ENCODE data around the gene IFITM5. TPM values are rescaled to one million over a fixed set of nuclear protein-coding genes. Genes with fewer than 3 reads are reported as not detected.
"Not testable (repeated sequence)": the region's sequence is repeated elsewhere in the genome, so short reads cannot be mapped to it uniquely, and the experiment has no call there.

The IFITM5 gene
- total and polyA plus RNA-seq, 4 donors = 0.29 TPM; not detected in 3

DNA sequence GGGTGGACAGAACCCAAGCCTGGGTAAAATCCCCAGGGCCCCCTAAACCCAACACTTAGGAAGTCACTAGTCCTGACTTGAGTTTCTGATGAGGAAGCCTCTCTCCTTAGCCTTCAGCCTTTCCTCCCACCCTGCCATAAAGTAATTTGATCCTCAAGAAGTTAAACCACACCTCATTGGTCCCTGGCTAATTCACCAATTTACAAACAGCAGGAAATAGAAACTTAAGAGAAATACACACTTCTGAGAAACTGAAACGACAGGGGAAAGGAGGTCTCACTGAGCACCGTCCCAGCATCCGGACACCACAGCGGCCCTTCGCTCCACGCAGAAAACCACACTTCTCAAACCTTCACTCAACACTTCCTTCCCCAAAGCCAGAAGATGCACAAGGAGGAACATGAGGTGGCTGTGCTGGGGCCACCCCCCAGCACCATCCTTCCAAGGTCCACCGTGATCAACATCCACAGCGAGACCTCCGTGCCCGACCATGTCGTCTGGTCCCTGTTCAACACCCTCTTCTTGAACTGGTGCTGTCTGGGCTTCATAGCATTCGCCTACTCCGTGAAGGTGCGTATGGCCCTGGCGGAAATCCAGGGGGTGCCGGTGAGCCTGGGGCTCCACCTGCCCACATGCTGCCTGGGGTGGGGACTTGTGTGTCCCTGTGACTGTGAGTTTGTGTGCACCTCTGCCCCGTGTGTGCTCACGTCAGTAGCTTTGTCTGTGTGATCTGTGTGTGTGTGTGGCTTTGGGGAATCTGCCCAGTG lies 14.6 kb upstream of the IFITM5 start, which contains the start of gene IFITM1:
Gene IFITM1, plus strand, starts transcription at position 254 of the 767 bp plus-strand sequence. Its CDS starts 131 bp downstream, at position 385.
- peak within 1 kb of the TSS; percentile 6 for H3K4me3 ChIP-seq (ENCODE audit: low read depth, low read length)
- H3K27me3 ChIP-seq (ENCODE audit: control insufficient read depth, insufficient read depth, low read length) = peaks cover 59% of the 10 kb centered on the region
- H3K36me3 ChIP-seq (ENCODE audit: control insufficient read depth, insufficient read depth, low read length) = no peaks in the 10 kb centered on the region
- H3K9me3 ChIP-seq (ENCODE audit: control insufficient read depth, insufficient read depth, low read length) = no peaks in the 10 kb centered on the region
- WGBS (ENCODE audit: insufficient coverage) = 29% methylated on average over 16 of the region's 18 CpGs
- H3K4me1 ChIP-seq (ENCODE audit: control insufficient read depth, insufficient read depth, low read length) = peaks cover 20% of the 10 kb centered on the region
- peak in 1 of 6 donors; percentile 54 for DNase-seq (ENCODE audit: low read depth in 4 of 6, low spot score in 6 of 6)
- H3K27ac ChIP-seq (ENCODE audit: low read depth, low read length) = peak within 1 kb of the TSS; percentile 49

- peak overlapping the region; percentile 49 for H3K27ac ChIP-seq (ENCODE audit: low read depth, low read length)
- WGBS (ENCODE audit: insufficient coverage) = 46% methylated on average over 7 of the region's 8 CpGs
- no peak for DNase-seq (ENCODE audit: low read depth in 4 of 6, low spot score in 6 of 6)
- H3K4me1 ChIP-seq (ENCODE audit: control insufficient read depth, insufficient read depth, low read length) = peaks cover 20% of the 10 kb centered on the region
- H3K4me3 ChIP-seq (ENCODE audit: low read depth, low read length) = no peak overlapping the region
- no peaks in the 10 kb centered on the region for H3K9me3 ChIP-seq (ENCODE audit: control insufficient read depth, insufficient read depth, low read length)
- H3K27me3 ChIP-seq (ENCODE audit: control insufficient read depth, insufficient read depth, low read length) = peaks cover 59% of the 10 kb centered on the region
- no peaks in the 10 kb centered on the region for H3K36me3 ChIP-seq (ENCODE audit: control insufficient read depth, insufficient read depth, low read length)
Measured at GRCh38 chr11:313304-313786, 14.0 kb upstream of the IFITM5 start.

- Histone ChIP-seq H3K27me3 (ENCODE audit: control insufficient read depth, insufficient read depth, low read length) (peaks cover 55% of the 10 kb centered on the region), H3K36me3 (ENCODE audit: control insufficient read depth, insufficient read depth, low read length) (no peaks in the 10 kb centered on the region), H3K4me3 (ENCODE audit: low read depth, low read length) (no peak overlapping the region), H3K4me1 (ENCODE audit: control insufficient read depth, insufficient read depth, low read length) (peaks cover 21% of the 10 kb centered on the region), H3K27ac (ENCODE audit: low read depth, low read length) (no peak overlapping the region), H3K9me3 (ENCODE audit: control insufficient read depth, insufficient read depth, low read length) (no peaks in the 10 kb centered on the region)
- WGBS (ENCODE audit: insufficient coverage) = 93% methylated on average over 2 of the region's 14 CpGs
- DNase-seq (ENCODE audit: low read depth in 4 of 6, low spot score in 6 of 6) = no peak
Measured at GRCh38 chr11:312092-312816, 12.9 kb upstream of the IFITM5 start.

DNA sequence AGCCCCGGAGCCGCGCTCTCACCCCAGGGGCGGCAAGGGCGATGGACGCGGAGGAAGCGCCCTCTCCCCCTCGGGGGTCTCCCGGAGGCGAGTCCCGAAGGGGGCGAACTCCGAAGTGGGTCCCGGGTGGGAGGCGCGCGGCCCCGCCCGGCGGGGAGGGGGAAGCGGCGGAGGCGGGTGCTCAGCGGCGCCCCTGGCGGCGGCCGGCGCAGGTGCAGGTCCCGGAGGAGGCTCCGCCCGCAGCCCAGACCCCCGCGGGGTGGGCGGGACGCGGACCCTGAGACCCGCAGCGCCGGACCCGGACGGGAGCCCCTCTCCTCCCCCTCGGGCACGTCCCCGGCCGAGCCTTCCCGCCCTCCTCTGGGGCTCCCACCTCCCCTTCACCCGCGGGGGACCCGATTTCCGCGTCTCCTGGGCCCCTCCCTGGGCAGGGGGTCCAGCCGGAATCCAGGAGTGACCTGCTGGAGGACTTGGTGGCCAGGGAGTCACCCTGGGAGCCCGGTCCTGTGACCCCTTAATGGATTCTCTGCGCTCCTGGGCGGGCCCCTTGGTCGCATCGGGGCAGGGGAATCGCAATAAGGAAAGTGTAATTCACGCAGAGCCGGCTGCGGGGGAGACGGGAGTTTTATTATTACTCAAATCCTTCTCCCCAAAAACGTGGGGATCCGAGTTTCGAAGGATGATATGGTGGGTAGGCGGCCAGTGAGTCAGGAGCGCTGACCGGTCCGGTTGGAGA lies 11.9 kb upstream of the IFITM5 start:
- H3K9me3 ChIP-seq (ENCODE audit: control insufficient read depth, insufficient read depth, low read length); H3K27ac ChIP-seq (ENCODE audit: low read depth, low read length); H3K36me3 ChIP-seq (ENCODE audit: control insufficient read depth, insufficient read depth, low read length); H3K4me3 ChIP-seq (ENCODE audit: low read depth, low read length); DNase-seq (ENCODE audit: low read depth in 4 of 6, low spot score in 6 of 6): not testable (repeated sequence)
- Histone ChIP-seq H3K27me3 (ENCODE audit: control insufficient read depth, insufficient read depth, low read length) (peaks cover 44% of the 10 kb centered on the region), H3K4me1 (ENCODE audit: control insufficient read depth, insufficient read depth, low read length) (peaks cover 21% of the 10 kb centered on the region)
- WGBS (ENCODE audit: insufficient coverage) = no CpG with 5 or more reads among the region's 71 CpGs

DNA sequence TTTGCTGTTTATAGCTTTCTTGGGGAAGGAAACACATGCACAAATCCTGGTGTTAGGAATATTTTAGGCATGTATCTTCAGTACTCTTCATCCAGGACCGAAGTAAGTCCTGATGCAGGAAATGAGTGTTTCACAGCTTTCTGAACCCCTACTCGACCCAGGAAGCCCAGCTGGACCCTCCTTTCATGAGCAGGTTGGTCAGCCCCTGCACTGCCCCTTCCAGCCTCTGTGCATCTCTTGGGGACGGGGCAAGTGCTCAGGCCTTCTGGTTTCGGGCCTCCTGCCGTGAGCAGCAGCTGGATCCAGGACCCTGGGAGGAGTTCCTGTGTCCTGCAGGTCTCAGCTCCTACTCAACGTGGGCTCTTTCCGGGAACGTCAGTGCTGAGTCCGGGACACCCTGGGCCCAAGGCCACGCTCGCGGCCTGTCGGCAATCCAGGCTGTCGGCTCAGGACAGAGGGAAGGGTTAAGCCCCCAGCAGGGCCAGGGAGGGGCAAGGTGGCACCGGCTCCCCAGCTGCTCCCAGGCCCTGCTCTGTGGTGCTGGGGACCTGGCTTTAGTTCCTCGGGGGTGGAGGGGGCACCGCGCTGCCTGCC lies 10.8 kb upstream of the IFITM5 start:
- WGBS (ENCODE audit: insufficient coverage) = 45% methylated on average over 2 of the region's 18 CpGs
- Histone ChIP-seq H3K27me3 (ENCODE audit: control insufficient read depth, insufficient read depth, low read length) (peaks cover 34% of the 10 kb centered on the region), H3K27ac (ENCODE audit: low read depth, low read length) (peak overlapping the region; percentile 17), H3K4me3 (ENCODE audit: low read depth, low read length) (peak overlapping the region; percentile 26), H3K4me1 (ENCODE audit: control insufficient read depth, insufficient read depth, low read length) (peaks cover 18% of the 10 kb centered on the region)
- DNase-seq (ENCODE audit: low read depth in 4 of 6, low spot score in 6 of 6); H3K36me3 ChIP-seq (ENCODE audit: control insufficient read depth, insufficient read depth, low read length); H3K9me3 ChIP-seq (ENCODE audit: control insufficient read depth, insufficient read depth, low read length): not testable (repeated sequence)

GRCh38 chr11:308740-309665 lies 9.7 kb upstream of the IFITM5 start:
- DNase-seq (ENCODE audit: low read depth in 4 of 6, low spot score in 6 of 6); H3K36me3 ChIP-seq (ENCODE audit: control insufficient read depth, insufficient read depth, low read length); H3K9me3 ChIP-seq (ENCODE audit: control insufficient read depth, insufficient read depth, low read length): not testable (repeated sequence)
- H3K4me3 ChIP-seq (ENCODE audit: low read depth, low read length) = peak overlapping the region; percentile 14
- peaks cover 18% of the 10 kb centered on the region for H3K4me1 ChIP-seq (ENCODE audit: control insufficient read depth, insufficient read depth, low read length)
- peaks cover 26% of the 10 kb centered on the region for H3K27me3 ChIP-seq (ENCODE audit: control insufficient read depth, insufficient read depth, low read length)
- WGBS (ENCODE audit: insufficient coverage) = 70% methylated on average over 14 of the region's 24 CpGs
- H3K27ac ChIP-seq (ENCODE audit: low read depth, low read length) = peak overlapping the region; percentile 45

DNA sequence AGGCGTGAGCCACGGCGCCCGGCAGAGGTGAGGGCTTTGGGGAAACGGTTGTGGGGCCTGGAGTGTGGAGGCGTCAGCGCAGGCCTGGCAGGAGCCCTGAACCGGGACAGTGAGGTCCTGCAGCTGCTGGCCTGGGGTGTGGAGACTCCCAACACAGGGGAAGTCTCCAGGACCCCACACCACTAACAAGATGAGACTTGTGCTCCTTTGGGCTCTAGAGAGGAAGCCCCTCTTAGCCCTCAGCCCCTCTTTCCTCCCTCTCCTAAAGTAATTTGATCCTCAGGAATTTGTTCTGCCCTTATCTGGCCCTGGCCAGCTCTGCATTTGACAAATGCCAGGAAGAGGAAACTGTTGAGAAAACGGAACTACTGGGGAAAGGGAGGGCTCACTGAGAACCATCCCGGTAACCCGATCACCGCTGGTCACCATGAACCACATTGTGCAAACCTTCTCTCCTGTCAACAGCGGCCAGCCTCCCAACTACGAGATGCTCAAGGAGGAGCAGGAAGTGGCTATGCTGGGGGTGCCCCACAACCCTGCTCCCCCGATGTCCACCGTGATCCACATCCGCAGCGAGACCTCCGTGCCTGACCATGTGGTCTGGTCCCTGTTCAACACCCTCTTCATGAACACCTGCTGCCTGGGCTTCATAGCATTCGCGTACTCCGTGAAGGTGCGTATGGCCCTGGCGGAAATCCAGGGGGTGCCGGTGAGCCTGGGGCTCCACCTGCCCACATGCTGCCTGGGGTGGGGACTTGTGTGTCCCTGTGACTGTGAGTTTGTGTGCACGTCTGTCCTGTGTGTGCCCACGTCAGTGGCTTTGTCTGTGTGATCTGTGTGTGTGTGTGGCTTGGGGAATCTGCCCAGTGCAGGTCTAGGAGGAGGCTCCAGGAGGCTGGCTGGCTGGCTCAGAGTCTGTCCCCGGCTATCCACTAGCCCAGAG lies 8.7 kb upstream of the IFITM5 start, which contains the start of gene IFITM2:
Gene IFITM2, plus strand, starts transcription at position 51 of the 943 bp plus-strand sequence. Its CDS starts 377 bp downstream, at position 428.
- peak in 1 of 6 donors; percentile 65 for DNase-seq (ENCODE audit: low read depth in 4 of 6, low spot score in 6 of 6)
- WGBS (ENCODE audit: insufficient coverage) = 14% methylated on average over 7 of the region's 28 CpGs
- H3K36me3 ChIP-seq (ENCODE audit: control insufficient read depth, insufficient read depth, low read length); H3K4me1 ChIP-seq (ENCODE audit: control insufficient read depth, insufficient read depth, low read length); H3K9me3 ChIP-seq (ENCODE audit: control insufficient read depth, insufficient read depth, low read length): not testable (repeated sequence)
- peak within 1 kb of the TSS; percentile 41 for H3K4me3 ChIP-seq (ENCODE audit: low read depth, low read length)
- H3K27me3 ChIP-seq (ENCODE audit: control insufficient read depth, insufficient read depth, low read length) = peaks cover 17% of the 10 kb centered on the region
- H3K27ac ChIP-seq (ENCODE audit: low read depth, low read length) = peak within 1 kb of the TSS; percentile 64
